G401 (cell line): Measurements from ENCODE around the gene EXD1. TPM values are rescaled to one million over a fixed set of nuclear protein-coding genes. Genes with fewer than 3 reads are reported as not detected.
"Not testable (repeated sequence)": the region's sequence is repeated elsewhere in the genome, so short reads cannot be mapped to it uniquely, and the experiment has no call there.

Source experiments
- DNase-seq: peaks from one replicate; pipeline ENCODE4 v3.0.0-alpha.2; 2015; ENCODE audit warnings: low spot score
- in situ Hi-C: cut with HindIII; loops from 2 replicates; pipeline ENCODE4 v1.10.0; 2016; ENCODE audit warnings: low sequenced_read_pairs, mixed read lengths
- total RNA-seq: library from RNA; depleted of rRNA; stranded (reverse); fragments of >200 nt; shearing (Covaris generic); gene quantifications from 2 replicates; pipeline ENCODE4 v1.2.3, GENCODE V29; 2014

The EXD1 gene
- total RNA-seq, 1 experiment from 2014 or later: 0.03 TPM

GRCh38 chr15:41235929-41236328 lies 5.4 kb upstream of the EXD1 start:
- DNase-seq: no peak
- in situ Hi-C loops: no loop called here

GRCh38 chr15:41235228-41235627 lies 4.7 kb upstream of the EXD1 start:
- DNase-seq, in situ Hi-C loops: not testable (repeated sequence)

GRCh38 chr15:41233367-41233771 lies 2.8 kb upstream of the EXD1 start:
- in situ Hi-C loops: no loop called here
- no peak for DNase-seq

- DNase-seq: peak; percentile 30
- in situ Hi-C loops: no loop called here
Observed at GRCh38 chr15:41231422-41232226, 1.1 kb upstream of the EXD1 start.

GRCh38 chr15:41230345-41230649 lies 260 bp downstream of the EXD1 start:
- DNase-seq: no peak
- in situ Hi-C loops: no loop called here

GRCh38 chr15:41219381-41219780 lies 11.2 kb downstream of the EXD1 start:
- DNase-seq: no peak

GRCh38 chr15:41218851-41219250 lies 11.7 kb downstream of the EXD1 start:
- no peak for DNase-seq
- in situ Hi-C loops: no loop called here

More at GRCh38 chr15:41219381-41219780, 11.2 kb downstream of the EXD1 start:
- in situ Hi-C loops: no loop called here

- no peak for DNase-seq
- in situ Hi-C loops: no loop called here
Observed at GRCh38 chr15:41215708-41216107, 14.8 kb downstream of the EXD1 start.

GRCh38 chr15:41207687-41208448 lies 22.7 kb downstream of the EXD1 start:
- in situ Hi-C loops: no loop called here
- no peak for DNase-seq

GRCh38 chr15:41205315-41205714 lies 25.2 kb downstream of the EXD1 start:
- in situ Hi-C loops: no loop called here
- no peak for DNase-seq

- in situ Hi-C loops: no loop called here
- DNase-seq: no peak
Observed at GRCh38 chr15:41203395-41203794, 27.2 kb downstream of the EXD1 start.

GRCh38 chr15:41199470-41199869 lies 31.1 kb downstream of the EXD1 start:
- in situ Hi-C loops: no loop called here
- DNase-seq: no peak

GRCh38 chr15:41194444-41194843 lies 36.1 kb downstream of the EXD1 start:
- in situ Hi-C loops: no loop called here
- DNase-seq: no peak

GRCh38 chr15:41183581-41183980 lies 47.0 kb downstream of the EXD1 start:
- no peak for DNase-seq
- in situ Hi-C loops: no loop called here

GRCh38 chr15:41182266-41182665 lies 48.3 kb downstream of the EXD1 start:
- no peak for DNase-seq
- in situ Hi-C loops: no loop called here

GRCh38 chr15:41180206-41180789 lies 50.3 kb downstream of the EXD1 start:
- no peak for DNase-seq
- in situ Hi-C loops: no loop called here

GRCh38 chr15:41169781-41170180 lies 60.8 kb downstream of the EXD1 start:
- in situ Hi-C loops: no loop called here
- no peak for DNase-seq

- no peak for DNase-seq
- in situ Hi-C loops: no loop called here
Observed at GRCh38 chr15:41169086-41169485, 61.5 kb downstream of the EXD1 start.

GRCh38 chr15:41161736-41162135 lies 68.8 kb downstream of the EXD1 start:
- in situ Hi-C loops: no loop called here
- no peak for DNase-seq

GRCh38 chr15:41161336-41161735 lies 69.2 kb downstream of the EXD1 start:
- no peak for DNase-seq
- in situ Hi-C loops: no loop called here
